Natural killer cell (primary cell): Measurements from ENCODE around the gene CARD16. TPM values are rescaled to one million over a fixed set of nuclear protein-coding genes. Genes with fewer than 3 reads are reported as not detected.

Source experiments
- ATAC-seq, 3 donors: fragments of 150-1000 bp in 2 of 3; fragments of 200-7000 bp in 1 of 3; cut with Tn5 transposase; 1 replicate in 1 of 3; 2 replicates in 2 of 3; pipeline ENCODE4 v1.10.0; 2021; ENCODE audit warnings: mild to moderate bottlenecking in 2 of 3, moderate library complexity in 2 of 3
- DNase-seq, 2 donors: peaks; one replicate each; pipeline versions ENCODE4 v3.0.0 to v3.0.0-alpha.2; 2013 to 2021; ENCODE audit warnings: mixed read lengths in 1 of 2
- H3K27ac ChIP-seq: one replicate; pipeline ENCODE4 v1.5.1; 2013; ENCODE audit warnings: mild to moderate bottlenecking, low read length
- H3K27me3 ChIP-seq: one replicate; pipeline ENCODE4 v1.6.1; 2013; ENCODE audit warnings: low read length; ENCODE audit not compliant: control insufficient read depth, insufficient read depth
- H3K36me3 ChIP-seq: one replicate; pipeline ENCODE4 v1.6.1; 2013; ENCODE audit warnings: low read length; ENCODE audit not compliant: control insufficient read depth, insufficient read depth
- H3K4me1 ChIP-seq: one replicate; pipeline ENCODE4 v1.6.1; 2013; ENCODE audit warnings: low read length; ENCODE audit not compliant: control insufficient read depth, insufficient read depth
- H3K4me3 ChIP-seq: one replicate; pipeline ENCODE4 v1.5.1; 2013; ENCODE audit warnings: low read length
- H3K9me3 ChIP-seq: one replicate; pipeline ENCODE4 v1.6.1; 2013; ENCODE audit warnings: low read length; ENCODE audit not compliant: control insufficient read depth, insufficient read depth
- H3K27ac Mint-ChIP-seq, 2 donors: one replicate each; pipeline ENCODE4 v1.8.0; 2022; ENCODE audit warnings: mild to moderate bottlenecking in 2 of 2, mixed read lengths in 2 of 2, moderate library complexity in 1 of 2
- H3K27me3 Mint-ChIP-seq, 2 donors: one replicate each; pipeline ENCODE4 v1.8.0; 2022; ENCODE audit warnings: low read depth in 2 of 2, mixed read lengths in 2 of 2
- H3K36me3 Mint-ChIP-seq: one replicate; pipeline ENCODE4 v1.8.0; 2022; ENCODE audit warnings: mixed read lengths
- H3K4me1 Mint-ChIP-seq, 2 donors: one replicate each; pipeline ENCODE4 v1.8.0; 2022; ENCODE audit warnings: mixed read lengths in 2 of 2
- H3K4me3 Mint-ChIP-seq: one replicate; pipeline ENCODE4 v1.8.0; 2022; ENCODE audit warnings: mild to moderate bottlenecking, moderate library complexity, mixed read lengths
- H3K9me3 Mint-ChIP-seq, 2 donors: one replicate each; pipeline ENCODE4 v1.8.0; 2022; ENCODE audit warnings: mixed read lengths in 2 of 2
- CTCF ChIP-seq: fragments of 200-600 bp; IDR thresholded peaks from one replicate; pipeline ENCODE4 v1.8.0; 2022; ENCODE audit warnings: antibody characterized with exemption
- WGBS: methylation state at CpG from one replicate; pipeline ENCODE4 v1.1.7; 2013; ENCODE audit warnings: missing lambda C conversion rate; ENCODE audit not compliant: insufficient coverage; 5-methylcytosine and 5-hydroxymethylcytosine counted together
- intact Hi-C: fragments of 100-400 bp; cut with micrococcal nuclease; formaldehyde crosslinking; loops from one replicate; pipeline ENCODE4 v1.14.2; 2022
- total RNA-seq, 4 donors: library from RNA; stranded (reverse); fragments of 120-200 nt in 1 of 4; gene quantifications; one replicate each; pipeline versions ENCODE4 v1.2.3 to v1.2.4, GENCODE V29; 2013 to 2022

The CARD16 gene
- total RNA-seq, 3 donors from 2014 or later (not counting 1 experiment from before 2014, with no cell fraction given), result 54.7 to 113 (median 110) TPM

GRCh38 chr11:104991994-104992393, 53.1 kb downstream of the CARD16 start:
- Mint-ChIP-seq H3K4me1 (peaks cover 0 to 12% of the 10 kb centered on the region in 2 donors), H3K36me3 (no peaks in the 10 kb centered on the region), H3K27me3 (peaks cover 0 to 3% of the 10 kb centered on the region in 2 donors), H3K9me3 (no peaks in the 10 kb centered on the region), H3K27ac (no peak overlapping the region), H3K4me3 (no peak overlapping the region)
- no peaks in the 10 kb centered on the region for H3K4me1 ChIP-seq
- intact Hi-C loops, result no loop called here
- H3K36me3 ChIP-seq, result no peaks in the 10 kb centered on the region
- ATAC-seq (no peak), DNase-seq (no peak)
- no peaks in the 10 kb centered on the region for H3K27me3 ChIP-seq
- H3K4me3 ChIP-seq, result no peak overlapping the region
- TF ChIP-seq CTCF, result no peak
- 94% methylated on average over 4 of the region's 4 CpGs for WGBS
- no peaks in the 10 kb centered on the region for H3K9me3 ChIP-seq
- H3K27ac ChIP-seq, result no peak overlapping the region

Other genes with a start within 250 kb of the CARD16 start
- not detected for gene CASP12, start 146.9 kb downstream of the CARD16 start, total RNA-seq
- 100 to 1,000 TPM; 132 to 156 (median 149) TPM for gene CASP4, start 76.8 kb downstream of the CARD16 start, total RNA-seq
- 1 to 10 TPM; 1.1 to 1.6 (median 1.3) TPM for gene CASP5, start 22.2 kb downstream of the CARD16 start, total RNA-seq
- gene CASP1, start 10.2 kb downstream of the CARD16 start, total RNA-seq, result 100 to 1,000 TPM in 1 of 3 donors, 10 to 100 TPM in 2; 89.3 to 117 (median 93.8) TPM
- gene CARD18, start 94.4 kb upstream of the CARD16 start, total RNA-seq, result not detected